IMR-90 (cell line): ENCODE measurements around the gene BPGM. TPM values are rescaled to one million over a fixed set of nuclear protein-coding genes. Genes with fewer than 3 reads are reported as not detected.

Experiments used
- ATAC-seq: fragments of 200-7000 bp; cut with Tn5 transposase; 2 replicates; pipeline ENCODE4 v1.9.1; 2020; ENCODE audit warnings: low read depth, mild to moderate bottlenecking, moderate library complexity
- BruUV-seq: library from RNA; stranded (reverse); fragments of 400-500 nt; replicated peaks from 2 replicates; lab custom pipeline; 2021; lab: Mats Ljungman, UMichigan
- CTCF ChIA-PET: fragments of 300-600 bp; formaldehyde crosslinking; extraction: SDS; loops from one replicate; lab custom pipeline; 2021; ENCODE audit warnings: antibody characterized with exemption; lab: Yijun Ruan, JAX
- POLR2A ChIA-PET: fragments of 300-600 bp; sonication (Branson Sonifier 250); formaldehyde crosslinking; loops from one replicate; lab custom pipeline; 2022; ENCODE audit warnings: antibody characterized with exemption; ENCODE audit not compliant: unreplicated experiment; lab: Charles Lee
- DNase-seq: peaks from one replicate; pipeline ENCODE4 v3.0.0; 2013
- H2AFZ ChIP-seq: replicated peaks from 2 replicates; pipeline ENCODE3; 2013; ENCODE audit warnings: low read length, mild to moderate bottlenecking; ENCODE audit not compliant: poor library complexity
- H2AK5ac ChIP-seq: 2 replicates; pipeline ENCODE4 v1.6.1; 2013; ENCODE audit warnings: low read depth, low read length, inconsistent platforms
- H2AK9ac ChIP-seq: replicated peaks from 2 replicates; pipeline ENCODE3; 2013; ENCODE audit warnings: mild to moderate bottlenecking, low read depth, low read length, moderate library complexity; ENCODE audit not compliant: poor library complexity
- H2BK120ac ChIP-seq: 2 replicates; pipeline ENCODE4 v1.6.1; 2013; ENCODE audit warnings: low read depth, low read length, inconsistent platforms
- H2BK15ac ChIP-seq: 3 replicates; pipeline ENCODE4 v1.6.1; 2013; ENCODE audit warnings: low read depth, low read length, inconsistent platforms
- H2BK20ac ChIP-seq: 2 replicates; pipeline ENCODE4 v1.6.1; 2013; ENCODE audit warnings: low read depth, mild to moderate bottlenecking, inconsistent platforms, low read length, moderate library complexity
- H2BK5ac ChIP-seq: 2 replicates; pipeline ENCODE4 v1.6.1; 2013; ENCODE audit warnings: mild to moderate bottlenecking, low read depth, low read length, inconsistent platforms; ENCODE audit not compliant: poor library complexity, severe bottlenecking
- H3K14ac ChIP-seq: replicated peaks from 2 replicates; pipeline ENCODE4 v1.6.1; 2013; ENCODE audit warnings: low read depth, low read length, inconsistent platforms
- H3K18ac ChIP-seq: 2 replicates; pipeline ENCODE4 v1.6.1; 2013; ENCODE audit warnings: low read depth, low read length, control low read depth
- H3K23ac ChIP-seq: 2 replicates; pipeline ENCODE4 v1.6.1; 2013; ENCODE audit warnings: low read depth, low read length, inconsistent platforms
- H3K27ac ChIP-seq: 2 replicates; pipeline ENCODE4 v1.5.1; 2013; ENCODE audit warnings: mild to moderate bottlenecking, control low read depth, low read length; ENCODE audit not compliant: insufficient read depth
- H3K27me3 ChIP-seq: 2 replicates; pipeline ENCODE4 v1.6.1; 2013; ENCODE audit warnings: low read length; ENCODE audit not compliant: control insufficient read depth, insufficient read depth
- H3K36me3 ChIP-seq: 2 replicates; pipeline ENCODE4 v1.6.1; 2013; ENCODE audit warnings: low read length, mixed read lengths; ENCODE audit not compliant: control insufficient read depth, insufficient read depth
- H3K4ac ChIP-seq: 2 replicates; pipeline ENCODE4 v1.6.1; 2013; ENCODE audit warnings: low read depth, low read length, inconsistent platforms
- H3K4me1 ChIP-seq: 2 replicates; pipeline ENCODE4 v1.6.1; 2013; ENCODE audit warnings: low read length, mixed read lengths; ENCODE audit not compliant: control insufficient read depth, insufficient read depth
- H3K4me2 ChIP-seq: 2 replicates; pipeline ENCODE4 v1.6.1; 2013; ENCODE audit warnings: low read depth, mild to moderate bottlenecking, control low read depth, low read length, moderate library complexity
- H3K4me3 ChIP-seq: 2 replicates; pipeline ENCODE4 v1.5.1; 2013; ENCODE audit warnings: low read depth, mild to moderate bottlenecking, control low read depth, low read length, moderate library complexity; ENCODE audit not compliant: insufficient read depth
- H3K56ac ChIP-seq: 2 replicates; pipeline ENCODE4 v1.6.1; 2013; ENCODE audit warnings: low read length, inconsistent platforms; ENCODE audit not compliant: insufficient read depth; ENCODE audit errors: extremely low read depth
- H3K79me1 ChIP-seq, 2 experiments: 2 replicates each; pipeline ENCODE4 v1.6.1; 2013; ENCODE audit warnings: low read length in 2 of 2, inconsistent platforms in 1 of 2, low read depth in 1 of 2
- H3K9ac ChIP-seq: 2 replicates; pipeline ENCODE4 v1.6.1; 2013; ENCODE audit warnings: low read depth, low read length, control low read depth
- H3K9me1 ChIP-seq: 2 replicates; pipeline ENCODE4 v1.6.1; 2013; ENCODE audit warnings: low read length, inconsistent platforms; ENCODE audit not compliant: insufficient read depth
- H3K9me3 ChIP-seq: 2 replicates; pipeline ENCODE4 v1.6.1; 2013; ENCODE audit warnings: low read length; ENCODE audit not compliant: control insufficient read depth, insufficient read depth
- H4K20me1 ChIP-seq: 2 replicates; pipeline ENCODE4 v1.6.1; 2013; ENCODE audit warnings: low read length, inconsistent platforms; ENCODE audit not compliant: insufficient read depth
- H4K5ac ChIP-seq: 2 replicates; pipeline ENCODE4 v1.6.1; 2013; ENCODE audit warnings: mild to moderate bottlenecking, low read depth, low read length, control low read depth
- H4K8ac ChIP-seq, 2 experiments: 2 replicates each; pipeline ENCODE4 v1.6.1; 2013; ENCODE audit warnings: low read depth in 2 of 2, low read length in 2 of 2, control low read depth in 1 of 2, inconsistent platforms in 1 of 2
- H4K91ac ChIP-seq: 2 replicates; pipeline ENCODE4 v1.6.1; 2013; ENCODE audit warnings: low read depth, low read length, inconsistent platforms; ENCODE audit not compliant: insufficient read depth
- CEBPB ChIP-seq: IDR thresholded peaks from 2 replicates; pipeline ENCODE4 v1.6.1; 2012; ENCODE audit warnings: low read depth, low read length, improper control_type of control experiment
- CHD1 ChIP-seq: IDR thresholded peaks from 2 replicates; pipeline ENCODE4 v1.6.1; 2012; ENCODE audit warnings: low read depth, low read length, improper control_type of control experiment
- FOS ChIP-seq: fragments of 150-350 bp; IDR thresholded peaks from 2 replicates; pipeline ENCODE4 v1.6.1; 2016; ENCODE audit warnings: low read depth, low read length
- dilution Hi-C: fragments of 300-500 bp; cut with HindIII; formaldehyde crosslinking; loops from one replicate; pipeline ENCODE4 v1.14.3; 2018; ENCODE audit warnings: low sequenced_read_pairs; ENCODE audit not compliant: unreplicated experiment
- in situ Hi-C: fragments of 300-500 bp; cut with MboI; formaldehyde crosslinking; loops from 3 replicates; pipeline ENCODE4 v1.14.3; 2019; ENCODE audit warnings: low sequenced_read_pairs, inconsistent platforms, mixed read lengths
- intact Hi-C: fragments of 100-400 bp; cut with micrococcal nuclease; formaldehyde crosslinking; loops from 2 replicates; pipeline ENCODE4 v1.10.0; 2022
- polyA plus RNA-seq, 3 experiments: library from polyadenylated mRNA; depleted of rRNA; stranded (reverse); fragments of >200 nt; gene quantifications; 2 replicates each; pipeline ENCODE4 v1.2.3, GENCODE V29; 2012; ENCODE audit warnings: low replicate concordance in 1 of 3
- total RNA-seq: library from RNA; depleted of rRNA; stranded (reverse); fragments of >200 nt; gene quantifications from 2 replicates; pipeline ENCODE4 v1.2.3, GENCODE V29; 2012

BPGM gene
- total and polyA plus RNA-seq, 2 of the 4 experiments (the other 2 are of a cell fraction), result 18.8 to 20.0 TPM

GRCh38 chr7:134630893-134631292 is 15.8 kb upstream of the BPGM start:
- peak overlapping the region; percentile 28 for H2BK5ac ChIP-seq
- H2BK120ac ChIP-seq, result no peak overlapping the region
- H2AFZ ChIP-seq, result no peak overlapping the region
- BruUV-seq, result no TSS peak
- no peak overlapping the region for H3K4me3 ChIP-seq
- H3K27ac ChIP-seq, result no peak overlapping the region
- peaks cover 3% of the 10 kb centered on the region for H3K4me1 ChIP-seq
- no peak overlapping the region; the same call in 1 of the 2 replicates for H3K4me2 ChIP-seq
- no peak overlapping the region for H3K23ac ChIP-seq
- H2AK5ac ChIP-seq, result no peak overlapping the region
- H3K56ac ChIP-seq, result no peak overlapping the region
- H3K27me3 ChIP-seq, result no peaks in the 10 kb centered on the region
- H3K36me3 ChIP-seq, result no peaks in the 10 kb centered on the region
- TF ChIP-seq FOS (peak; percentile 46; the same call in 1 of the 2 replicates), CEBPB (peak; percentile 50; the same call in 1 of the 2 replicates), CHD1 (no peak)
- H3K14ac ChIP-seq, result 0 out of 2 replicates have a peak overlapping the region, but pooled peaks have one; percentile 74
- peak overlapping the region; percentile 43; the same call in 1 of the 2 replicates for H3K18ac ChIP-seq
- H4K8ac ChIP-seq, result 0 out of 4 replicates have a peak overlapping the region, but pooled peaks of 1 of the 2 experiments have one; percentile 32
- dilution Hi-C loops (no loop called here), intact Hi-C loops (loop anchor here (5.0 kb wide), 3 partner anchors 56 to 321 kb away; no protein-coding TSS in a partner anchor), in situ Hi-C loops (no loop called here)
- no peak overlapping the region; the same call in 1 of the 2 replicates for H4K5ac ChIP-seq
- H4K20me1 ChIP-seq, result no peaks in the 10 kb centered on the region
- no peak overlapping the region for H3K9ac ChIP-seq
- peak overlapping the region; percentile 21; the same call in 1 of the 2 replicates for H2BK20ac ChIP-seq
- no peak overlapping the region for H3K4ac ChIP-seq
- CTCF ChIA-PET, result interaction anchor here (1.0 kb wide), 1 partner anchor 11 kb away, joined by 4 read pairs; no protein-coding TSS in a partner anchor
- no peaks in the 10 kb centered on the region for H3K9me3 ChIP-seq
- peak; percentile 84 for DNase-seq
- no peak overlapping the region for H2AK9ac ChIP-seq
- no peak overlapping the region for H4K91ac ChIP-seq
- peak; percentile 83 for ATAC-seq
- peaks cover 9% of the 10 kb centered on the region for H3K9me1 ChIP-seq
- no peaks in the 10 kb centered on the region for H3K79me1 ChIP-seq
- POLR2A ChIA-PET, result no interaction called here
- H2BK15ac ChIP-seq, result peak overlapping the region; percentile 27; the same call in 1 of the 3 replicates
